Measurements from ENCODE around the gene HMGCS1.
"Not testable (repeated sequence)": the region's sequence is repeated elsewhere in the genome, so short reads cannot be mapped to it uniquely, and the experiment has no call there.

The HMGCS1 gene

DNA sequence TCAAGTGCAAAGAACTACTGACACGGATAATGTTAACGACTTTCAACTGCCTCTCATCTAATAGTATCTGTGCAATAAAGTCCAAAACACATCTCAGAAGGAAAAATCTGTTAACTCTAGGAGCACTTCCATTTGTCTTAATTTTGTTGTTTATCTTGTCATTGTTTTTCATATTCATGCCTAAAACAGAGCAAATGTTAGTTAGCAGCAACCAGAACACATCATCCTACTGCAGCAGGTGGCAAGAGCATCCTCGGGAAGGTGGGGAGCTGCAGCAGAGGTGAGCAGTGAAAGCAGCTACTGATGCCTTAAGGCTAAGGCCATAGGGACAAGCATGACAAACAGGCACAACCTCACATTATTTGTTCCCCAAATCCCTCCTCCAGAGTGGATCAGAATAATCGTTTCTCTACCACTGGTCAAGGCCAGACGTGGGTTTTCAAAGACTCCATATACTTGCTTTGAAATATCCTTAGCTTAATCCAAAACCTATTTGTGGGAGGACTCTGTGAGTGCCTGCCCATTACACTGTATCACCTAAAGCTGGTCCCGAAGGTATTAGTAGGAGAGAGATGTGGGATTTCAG is 1.0 kb downstream of the HMGCS1 start:
- DNase-seq: no peak

DNA sequence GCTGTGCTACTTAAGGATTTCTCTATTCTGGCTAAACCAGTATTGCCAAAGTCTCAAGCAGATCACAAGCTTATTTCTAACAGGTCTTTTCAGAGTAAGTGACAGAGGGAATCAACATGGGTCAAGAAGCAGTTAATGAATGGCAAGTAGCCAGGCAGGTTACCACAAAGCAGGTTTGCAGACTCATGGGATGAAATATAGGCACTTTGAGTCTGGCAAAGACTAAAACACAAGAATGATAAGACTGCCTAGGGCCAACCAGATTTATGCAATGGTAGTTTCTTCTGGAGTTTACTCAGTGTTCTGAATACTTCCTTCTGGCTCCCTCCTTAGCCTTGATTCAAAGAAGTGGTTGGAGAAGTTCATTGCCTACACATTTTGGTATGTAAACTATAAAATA is 3.6 kb downstream of the HMGCS1 start:
- DNase-seq: no peak

DNA sequence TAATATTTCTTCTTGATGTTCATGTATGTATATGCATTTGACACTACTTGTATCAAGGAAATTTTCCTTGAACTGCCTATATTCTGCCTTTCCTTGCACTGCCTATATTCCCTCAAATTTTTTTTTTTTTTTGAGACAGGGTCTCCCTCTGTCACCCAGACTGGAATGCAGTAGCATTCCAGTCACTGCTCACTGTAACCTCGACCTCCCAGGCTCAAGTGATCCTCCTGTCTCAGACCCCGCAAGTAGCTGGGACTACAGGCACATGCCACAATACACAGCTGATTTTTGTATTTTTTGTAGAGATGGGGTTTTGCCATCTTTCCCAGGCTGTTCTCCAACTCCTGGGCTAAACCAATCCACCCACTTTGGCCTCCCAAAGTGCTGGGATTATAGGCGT is 4.1 kb downstream of the HMGCS1 start:
- DNase-seq: no peak

DNA sequence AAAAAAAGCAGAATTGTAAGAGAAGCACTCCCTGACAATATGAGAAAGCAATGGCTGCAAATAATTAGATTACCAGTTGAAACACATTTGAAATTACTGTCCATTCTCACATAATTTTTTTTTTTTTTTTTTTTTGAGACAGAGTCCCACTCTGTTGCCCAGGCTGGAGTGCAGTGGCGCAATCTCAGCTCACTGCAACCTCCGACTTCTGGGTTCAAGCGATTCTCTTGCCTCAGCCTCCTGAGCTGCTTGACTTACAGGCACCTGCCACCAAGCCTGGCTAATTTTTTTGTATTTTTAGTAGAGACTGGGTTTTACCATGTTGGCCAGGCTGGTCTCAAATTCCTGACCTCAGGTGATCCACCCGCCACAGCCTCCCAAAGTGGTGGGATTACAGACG is 6.3 kb downstream of the HMGCS1 start:
- DNase-seq: not testable (repeated sequence)

DNA sequence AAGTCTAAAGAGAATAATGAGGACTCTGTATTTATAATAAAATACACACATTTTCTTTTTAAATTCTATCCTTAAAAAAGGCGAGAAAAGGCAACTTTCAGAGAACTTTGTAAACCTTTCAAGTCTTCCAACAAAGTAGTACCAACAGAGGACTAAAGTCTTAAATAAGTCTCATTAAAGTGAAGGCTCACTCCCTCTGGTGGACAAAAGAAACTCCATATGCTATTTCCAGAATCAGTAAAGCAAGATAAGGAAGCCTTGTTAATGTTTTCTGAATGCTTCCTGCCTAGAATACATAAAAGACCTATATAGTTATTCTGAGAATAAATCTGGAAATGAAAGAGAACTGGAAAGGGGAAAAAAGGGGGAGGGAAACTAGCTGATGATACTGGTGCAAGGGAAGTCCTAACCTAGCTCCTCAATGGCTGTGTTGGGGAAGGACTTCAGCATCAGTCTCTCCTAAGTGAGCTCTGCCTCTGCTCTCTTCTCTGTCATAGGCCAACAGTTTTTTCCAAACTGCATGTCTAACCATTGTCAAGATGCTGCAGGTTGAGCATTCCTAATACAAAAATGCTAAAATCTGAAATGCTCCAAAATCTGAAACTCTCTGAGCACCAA is 7.2 kb downstream of the HMGCS1 start:
- peak in 1 of 2 donors; percentile 76 for DNase-seq

DNA sequence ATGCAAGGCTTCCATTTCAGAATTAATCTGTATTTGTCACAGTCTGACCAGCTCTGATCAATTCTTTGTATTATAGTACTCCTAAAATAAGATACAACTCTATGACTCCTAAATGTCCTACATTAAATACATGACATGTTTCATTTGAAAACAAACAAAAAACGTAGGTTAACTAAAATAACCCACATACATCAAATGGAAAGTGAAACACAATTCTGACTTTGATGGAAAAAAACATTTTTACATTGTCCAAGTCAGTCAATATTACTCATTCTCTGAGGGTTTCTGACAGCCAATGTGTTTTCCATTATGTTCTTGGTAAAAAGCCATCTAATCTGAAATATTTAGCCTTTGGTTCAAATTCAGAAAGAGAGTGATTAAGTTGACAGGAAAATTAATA is 8.7 kb downstream of the HMGCS1 start:
- DNase-seq: no peak

DNA sequence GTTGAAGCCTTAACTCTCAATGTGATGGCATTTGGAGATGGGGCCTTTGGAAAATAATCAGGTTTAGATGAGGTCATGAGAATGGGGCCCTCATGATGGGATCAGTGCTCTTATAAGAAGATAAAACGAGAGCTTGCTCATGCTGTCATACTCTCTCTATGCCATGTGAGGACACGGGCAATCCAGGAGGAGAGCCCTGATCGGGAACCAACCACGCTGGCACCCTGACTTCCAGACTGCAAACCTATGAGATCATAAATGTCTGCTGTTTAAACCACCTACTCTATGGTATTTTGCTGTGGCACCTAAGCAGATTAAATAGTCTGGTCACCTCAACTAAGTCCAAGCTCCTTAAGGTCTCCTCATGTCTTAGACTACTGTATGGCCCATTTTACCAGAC is 10.0 kb downstream of the HMGCS1 start:
- no peak for DNase-seq

DNA sequence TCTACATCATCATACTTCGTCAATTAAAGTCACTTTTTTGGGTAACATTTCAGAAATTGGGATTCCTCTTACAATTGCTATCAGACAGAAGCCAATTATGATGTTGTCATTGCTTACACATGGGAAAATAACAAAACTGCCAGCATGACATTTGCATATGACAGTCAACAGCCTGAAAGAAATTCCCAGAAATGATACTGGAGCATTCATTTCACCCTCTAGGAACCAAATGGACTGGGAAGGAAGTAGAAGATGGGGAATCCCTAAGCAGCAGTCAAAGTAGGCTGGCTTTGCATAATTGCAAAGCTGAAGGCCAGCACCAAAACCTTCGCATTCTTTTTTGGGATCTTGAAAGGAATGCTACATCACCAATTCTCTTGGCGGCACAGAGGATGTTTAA is 10.7 kb downstream of the HMGCS1 start:
- DNase-seq: no peak

DNA sequence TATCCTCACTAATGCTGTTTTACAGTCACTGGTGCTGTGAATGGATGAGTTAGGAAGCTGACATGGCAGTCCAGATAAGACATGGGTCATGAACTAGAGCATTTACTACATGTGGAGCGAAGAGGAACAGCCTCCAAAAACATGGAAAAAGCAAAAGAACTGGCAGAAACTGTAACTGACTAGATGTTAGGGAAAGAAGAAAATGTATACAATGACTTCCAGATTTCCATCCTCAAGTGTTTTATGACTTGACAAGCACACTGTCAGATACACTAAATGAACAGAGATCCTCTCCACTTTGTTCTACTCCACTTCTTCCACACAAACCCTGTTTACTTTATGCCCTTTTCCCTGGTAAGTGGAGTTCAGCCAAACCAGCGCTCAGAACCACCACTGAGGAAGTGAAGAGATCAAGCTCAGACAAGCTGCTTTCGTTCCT is 11.5 kb downstream of the HMGCS1 start:
- DNase-seq: no peak

DNA sequence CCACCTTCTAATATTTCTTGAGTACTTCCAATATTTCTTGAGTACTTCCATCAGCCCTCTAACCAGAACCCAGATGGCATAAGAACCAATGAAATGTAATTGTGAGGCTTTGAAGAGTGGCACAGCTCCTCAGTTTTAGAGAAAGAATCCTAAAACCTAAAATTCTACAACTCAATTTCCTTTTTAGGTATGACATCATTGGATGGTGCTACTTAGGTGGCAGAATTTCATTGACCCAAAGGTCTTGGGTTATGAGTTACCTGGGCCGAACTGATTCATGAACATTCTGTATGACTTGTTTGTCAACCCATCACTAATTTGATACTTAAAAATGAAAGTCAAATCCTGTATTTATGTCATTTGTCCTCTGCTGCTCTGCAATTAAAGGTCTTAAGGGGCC is 13.1 kb downstream of the HMGCS1 start:
- DNase-seq: no peak

DNA sequence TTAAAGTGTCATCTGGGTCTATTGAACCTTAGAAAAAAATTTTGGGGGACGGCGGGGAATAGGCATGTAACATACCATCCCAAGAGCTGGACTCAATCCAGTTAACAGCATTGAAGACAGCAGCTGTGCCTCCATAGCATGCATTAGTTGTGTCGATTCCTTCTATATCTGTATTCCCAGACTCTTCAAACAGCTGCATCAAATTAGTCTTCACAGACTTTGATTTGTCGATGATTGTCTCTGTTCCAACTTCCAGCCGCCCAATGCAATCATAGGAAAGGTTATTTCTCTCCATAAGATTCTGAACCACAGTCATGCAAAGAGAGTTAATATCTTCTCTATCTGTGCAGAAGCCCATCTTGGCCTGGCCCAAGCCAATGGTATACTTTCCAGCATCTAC is 14.8 kb downstream of the HMGCS1 start:
- no peak for DNase-seq

DNA sequence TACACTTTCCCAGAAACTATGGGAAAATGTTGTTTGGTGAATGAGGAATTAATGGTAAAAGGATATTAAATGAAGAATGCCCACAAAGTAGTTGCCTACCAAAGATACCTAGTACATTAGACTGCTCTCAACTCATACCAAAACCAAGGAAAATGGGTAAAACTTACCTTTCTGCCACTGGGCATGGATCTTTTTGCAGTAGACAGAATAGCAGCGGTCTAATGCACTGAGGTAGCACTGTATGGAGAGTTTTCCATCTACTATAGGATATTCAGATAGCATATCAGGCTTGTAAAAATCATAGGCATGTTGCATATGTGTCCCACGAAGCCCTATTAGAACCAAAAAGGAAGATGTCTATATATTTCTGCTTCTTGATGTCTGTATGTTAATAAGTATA is 16.4 kb downstream of the HMGCS1 start:
- DNase-seq: no peak

DNA sequence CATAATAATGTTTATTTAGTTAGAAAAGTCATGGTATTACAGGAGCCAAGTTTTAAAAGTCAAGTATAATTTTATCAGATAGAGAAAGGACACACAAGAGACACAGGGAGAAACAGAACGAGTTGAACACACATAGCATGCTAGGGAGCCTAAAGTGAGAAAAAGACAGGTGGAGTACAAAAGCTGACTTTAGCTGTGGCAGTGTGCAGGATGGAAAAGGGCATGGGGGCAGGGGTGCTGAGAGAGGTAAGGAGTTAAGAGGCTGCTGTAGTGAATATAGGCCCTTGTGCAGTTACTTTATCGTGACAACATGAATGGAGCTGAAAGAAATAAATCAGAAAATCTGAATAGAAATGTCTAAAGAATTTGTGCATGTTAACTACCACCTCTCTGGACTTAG is 18.0 kb downstream of the HMGCS1 start:
- DNase-seq: no peak

DNA sequence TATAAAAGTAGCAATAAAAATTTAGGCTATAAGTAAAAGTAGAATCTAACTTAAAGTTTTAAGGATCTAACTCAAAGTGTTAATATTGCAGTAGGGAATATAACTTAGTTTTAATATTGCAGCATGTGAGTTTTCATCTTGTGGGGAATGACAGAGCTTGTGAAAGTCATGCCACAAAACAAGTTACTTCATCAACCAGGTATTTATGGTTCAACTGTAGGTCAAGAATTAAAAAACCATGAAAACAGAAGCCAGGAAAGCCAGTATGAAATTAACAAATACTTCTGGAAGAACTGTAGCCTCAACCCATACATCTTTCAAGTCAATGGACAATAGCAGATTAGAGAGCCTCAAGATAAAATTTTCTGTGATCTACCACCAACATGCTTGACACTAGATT is 19.0 kb downstream of the HMGCS1 start:
- no peak for DNase-seq

DNA sequence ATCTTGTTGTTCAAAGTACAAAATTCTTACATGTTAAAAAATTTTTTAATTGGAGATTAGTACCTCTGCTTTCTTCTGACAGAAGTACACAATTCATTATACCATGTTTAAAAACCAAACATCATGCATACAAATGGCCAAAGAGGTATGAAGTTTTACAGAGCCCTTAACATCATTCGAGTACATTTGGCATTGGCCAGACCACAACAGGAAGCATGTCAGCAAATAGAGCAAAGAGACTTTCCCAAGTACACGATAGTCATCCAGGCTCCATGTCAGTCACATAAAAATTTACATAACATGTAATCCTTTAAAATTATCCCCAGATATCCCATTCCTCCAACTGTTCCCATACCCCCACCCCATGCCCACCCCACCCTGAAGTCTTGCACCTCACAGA is 22.5 kb downstream of the HMGCS1 start:
- DNase-seq: no peak

DNA sequence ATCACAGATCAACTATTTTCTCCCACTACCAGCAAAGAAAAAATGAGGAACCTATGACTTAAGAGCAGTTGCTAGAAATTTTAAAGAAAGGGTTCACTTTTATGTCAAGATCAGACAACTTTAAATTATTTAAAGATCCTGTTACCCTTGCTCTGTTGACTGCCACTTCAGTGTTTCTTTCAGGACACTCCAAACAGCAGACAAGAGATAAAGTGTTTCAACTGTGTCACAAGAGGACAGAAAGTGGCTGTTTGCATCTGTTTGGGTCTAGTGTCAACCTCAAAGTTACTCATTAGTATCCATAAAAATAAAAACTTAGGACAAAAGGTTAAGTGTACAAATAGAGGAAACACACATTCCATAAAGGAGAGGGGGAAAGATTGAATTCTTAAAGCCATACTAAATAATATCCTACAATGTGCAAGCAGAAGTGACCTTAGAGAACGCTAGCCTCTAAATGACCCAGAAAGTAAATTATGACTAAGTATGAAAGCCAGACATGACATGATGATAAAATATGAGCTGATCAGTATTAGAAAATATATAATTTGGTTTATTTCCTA is 24.9 kb downstream of the HMGCS1 start:
- no peak for DNase-seq

DNA sequence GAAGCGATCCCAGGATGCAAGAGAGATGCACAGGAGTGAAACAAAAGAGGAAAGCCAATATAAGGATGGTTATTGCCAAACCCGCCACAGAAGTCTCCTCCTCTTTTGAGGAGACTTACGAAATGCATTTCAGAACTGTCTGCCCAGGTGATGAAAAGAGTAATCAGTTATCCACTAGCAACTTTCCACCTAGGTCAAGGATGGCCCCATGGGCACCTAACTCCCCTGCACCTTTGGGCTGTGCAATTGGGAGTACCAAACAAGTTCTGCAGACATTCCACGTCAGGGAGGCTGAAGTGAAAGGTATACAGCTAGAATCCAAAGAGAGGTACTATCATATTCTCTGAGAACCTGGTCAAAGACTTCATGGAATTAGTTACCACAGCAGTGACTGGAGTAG is 25.7 kb downstream of the HMGCS1 start:
- DNase-seq: no peak

DNA sequence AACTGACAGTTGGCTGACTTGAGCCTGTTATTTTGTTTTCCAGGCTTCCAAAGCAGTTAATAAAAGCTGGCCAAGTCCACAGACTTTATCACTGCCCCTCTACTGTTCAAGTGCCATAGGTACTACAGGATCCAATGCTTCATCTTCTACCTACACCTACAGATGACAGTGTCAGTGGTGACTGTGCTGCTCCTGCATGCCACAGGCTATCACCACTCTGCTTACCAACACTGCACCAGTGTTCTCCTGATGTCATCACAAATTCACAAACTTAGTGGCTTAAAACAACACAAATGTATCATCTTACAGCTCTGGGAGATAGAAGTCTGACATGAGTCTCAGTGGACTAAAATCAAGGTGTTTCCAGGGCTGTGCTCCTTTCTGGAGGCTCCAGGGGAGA is 26.6 kb downstream of the HMGCS1 start:
- no peak for DNase-seq

DNA sequence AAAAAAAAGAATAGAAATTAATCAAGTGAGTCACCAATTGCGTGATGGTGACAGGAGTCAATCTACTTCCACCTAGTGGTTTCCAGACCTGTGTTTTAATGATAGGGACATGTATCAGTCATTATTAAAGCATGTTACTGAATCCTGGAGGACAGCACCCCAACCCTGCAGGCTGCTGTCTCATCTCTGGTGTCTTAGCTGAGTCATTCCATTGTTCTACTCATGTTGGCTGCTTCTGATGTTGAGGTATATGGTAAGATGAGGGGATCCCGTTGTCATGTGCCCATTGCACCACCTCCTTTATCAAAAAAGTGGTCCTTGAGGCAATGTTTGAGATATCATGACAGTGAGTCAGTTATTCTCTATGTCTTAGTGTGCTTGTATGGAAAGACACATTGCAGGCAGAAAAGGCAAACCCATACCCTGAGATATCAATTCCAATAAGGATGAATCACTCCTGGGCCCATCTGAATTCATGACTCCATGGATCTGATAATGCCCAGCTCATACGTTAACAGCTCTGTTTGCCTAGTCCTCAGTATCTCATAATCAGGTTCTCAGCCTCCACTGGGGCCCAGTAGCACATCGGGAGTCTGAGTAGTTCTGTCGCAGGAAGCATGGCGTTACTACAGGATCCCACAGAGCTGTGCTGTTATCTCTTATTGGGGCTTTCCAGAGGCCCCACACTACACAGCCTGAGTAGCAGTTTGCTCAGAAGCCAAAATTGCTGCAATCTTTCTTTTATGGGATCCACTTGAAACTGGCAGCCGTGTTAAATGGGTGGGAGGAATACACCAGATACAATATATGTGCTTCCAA is 31.2 kb downstream of the HMGCS1 start:
- DNase-seq: no peak

DNA sequence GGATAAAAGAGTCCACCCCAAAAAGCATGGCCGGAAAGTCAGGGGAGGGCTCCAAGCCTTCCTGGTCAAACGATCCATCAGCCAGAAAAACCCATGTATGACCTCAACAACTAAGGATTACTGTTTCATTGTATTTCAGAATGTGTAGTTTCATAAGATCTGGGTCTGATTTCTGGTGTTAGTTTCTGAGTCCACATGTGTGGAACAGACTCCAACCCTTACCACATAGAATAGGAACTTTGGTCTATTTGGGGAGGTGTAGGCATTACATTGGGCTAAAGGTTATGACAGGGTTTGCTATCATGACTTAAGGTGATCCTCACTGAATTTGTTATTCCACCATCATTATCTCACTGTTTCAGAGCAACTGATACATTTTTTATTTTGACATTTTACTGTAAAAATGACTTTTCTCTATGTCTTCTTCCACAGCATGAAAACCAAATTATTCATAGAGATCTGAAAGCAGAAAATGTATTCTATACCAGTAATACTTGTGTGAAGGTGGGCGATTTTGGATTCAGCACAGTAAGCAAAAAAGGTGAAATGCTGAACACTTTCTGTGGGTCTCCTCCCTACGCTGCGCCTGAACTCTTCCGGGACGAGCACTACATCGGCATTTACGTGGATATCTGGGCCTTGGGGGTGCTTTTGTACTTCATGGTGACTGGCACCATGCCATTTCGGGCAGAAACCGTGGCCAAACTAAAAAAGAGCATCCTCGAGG is 33.5 kb downstream of the HMGCS1 start:
- no peak for DNase-seq

DNA sequence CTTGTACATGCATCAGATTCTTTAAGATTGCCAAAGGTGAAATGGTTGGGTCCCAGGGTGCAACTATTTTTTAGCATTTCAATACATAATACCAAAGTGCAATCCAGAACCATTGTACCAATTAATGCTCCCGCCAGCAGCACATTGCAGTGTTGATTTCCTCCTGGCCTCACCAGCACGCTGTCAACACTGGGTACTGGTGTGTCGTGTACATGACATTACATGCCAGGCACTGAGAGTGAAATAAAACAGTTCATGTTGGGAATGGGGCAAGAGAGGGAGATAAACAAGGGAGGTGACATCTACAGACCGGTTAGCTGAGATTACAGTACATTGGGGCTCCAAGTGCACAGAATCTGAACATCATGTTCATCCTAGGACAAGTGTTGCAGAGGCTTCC is 37.8 kb downstream of the HMGCS1 start:
- no peak for DNase-seq

DNA sequence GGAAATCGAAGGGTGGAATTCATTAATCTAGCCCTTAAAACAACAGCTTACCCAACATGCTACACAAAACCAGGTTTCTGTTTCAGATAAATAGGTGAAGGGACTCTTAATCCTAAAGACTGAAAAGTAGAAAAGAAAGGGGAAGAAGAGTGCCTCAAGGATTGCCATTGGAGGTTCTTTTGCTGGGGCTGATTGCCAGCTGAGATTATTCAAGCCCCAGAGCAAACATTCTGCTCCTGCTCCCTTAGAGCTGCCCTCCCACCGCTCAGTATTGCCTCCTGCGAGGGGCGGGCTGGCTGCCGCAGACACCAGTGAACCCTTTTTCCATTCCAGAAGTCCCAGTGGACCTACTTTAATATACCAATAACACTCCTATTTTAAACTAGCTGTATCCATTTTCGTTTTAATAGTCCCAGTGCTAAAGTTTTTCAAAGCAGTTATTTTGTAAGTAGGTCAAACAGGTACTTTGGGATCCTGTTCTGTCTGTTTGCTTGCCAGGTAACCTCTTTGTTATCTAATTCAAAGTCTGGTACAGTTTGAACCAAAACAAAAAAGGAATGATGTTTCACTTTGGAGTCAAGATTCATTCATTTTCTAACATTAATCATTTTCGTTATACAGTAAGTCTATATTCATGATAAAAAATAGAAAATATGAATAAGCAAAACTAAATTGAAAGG is 38.6 kb downstream of the HMGCS1 start:
- DNase-seq: no peak

DNA sequence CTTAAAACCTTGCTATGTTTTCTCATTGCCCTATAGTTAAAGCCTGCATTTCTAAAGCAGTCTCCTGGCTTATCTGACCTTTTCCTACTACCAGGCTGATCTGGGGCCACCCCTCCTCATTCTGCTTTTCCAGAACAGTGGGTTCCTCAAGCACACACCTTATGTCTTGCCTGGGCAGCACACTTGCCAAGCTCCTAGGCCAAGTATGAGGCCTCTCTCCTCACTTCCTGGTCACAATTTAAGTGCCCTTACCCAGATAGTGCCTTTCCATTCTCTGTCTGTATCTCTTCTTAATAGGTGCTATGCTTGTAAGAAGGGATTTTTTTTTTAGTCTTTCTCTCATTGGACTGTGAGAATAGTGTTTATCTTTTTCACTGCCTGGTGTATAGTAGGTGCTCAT is 39.7 kb downstream of the HMGCS1 start:
- no peak for DNase-seq
